Bronchial epithelial cell (primary cell): Measurements from ENCODE around the gene CWF19L2. TPM values are rescaled to one million over a fixed set of nuclear protein-coding genes. Genes with fewer than 3 reads are reported as not detected.

ENCODE experiments used
- DNase-seq: peaks from one replicate; pipeline ENCODE4 v3.0.0-alpha.2; 2010; ENCODE audit warnings: low read depth
- FAIRE-seq: peaks from 2 replicates; lab custom pipeline; 2011; peaks lifted over from hg19 to GRCh38; lab: Jason Lieb, UNC
- H3K27me3 ChIP-seq: 2 replicates; pipeline ENCODE4 v1.5.1; 2011; ENCODE audit warnings: low read length; ENCODE audit not compliant: control insufficient read depth, insufficient read depth
- H3K36me3 ChIP-seq: 2 replicates; pipeline ENCODE4 v1.5.1; 2011; ENCODE audit warnings: low read length; ENCODE audit not compliant: control insufficient read depth, insufficient read depth
- H3K4me3 ChIP-seq: 2 replicates; pipeline ENCODE4 v1.5.1; 2011; ENCODE audit warnings: mild to moderate bottlenecking, low read depth, low read length, control low read depth
- total RNA-seq: library from RNA; depleted of rRNA; stranded (reverse); fragments of >200 nt; gene quantifications from 2 replicates; pipeline ENCODE4 v1.2.1, GENCODE V29; 2014
- TF ChIP-seq, protein P1 (sequence below): IDR thresholded peaks from 2 replicates; pipeline ENCODE4 v1.5.1; 2011; ENCODE audit warnings: mild to moderate bottlenecking, moderate library complexity, low read length, control low read depth, inconsistent platforms; ENCODE audit not compliant: insufficient read depth, severe bottlenecking

CWF19L2 gene
- total RNA-seq, 1 donor from 2014 or later = 13.2 TPM

DNA sequence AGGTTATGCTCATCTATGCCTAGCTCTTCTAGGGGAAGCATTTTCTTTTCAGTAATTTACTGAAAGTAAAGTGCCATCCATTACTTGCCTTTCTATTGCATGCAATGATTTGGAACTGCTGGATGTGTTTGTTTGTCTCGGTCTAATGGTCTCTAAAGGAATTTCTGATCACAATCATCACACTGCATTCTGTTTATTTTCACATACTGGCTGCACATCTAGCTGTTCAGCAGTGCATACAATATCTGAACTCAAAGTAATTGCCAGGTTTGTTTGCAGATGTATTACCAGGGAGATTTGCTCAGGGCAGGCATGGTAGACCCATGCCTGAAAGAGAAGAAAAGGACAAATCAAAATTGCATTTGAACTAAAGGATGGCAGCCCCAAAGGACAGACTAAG is 36.4 kb upstream of the CWF19L2 start:
- DNase-seq (no peak), FAIRE-seq (no peak)
- TF ChIP-seq, protein P1, sequence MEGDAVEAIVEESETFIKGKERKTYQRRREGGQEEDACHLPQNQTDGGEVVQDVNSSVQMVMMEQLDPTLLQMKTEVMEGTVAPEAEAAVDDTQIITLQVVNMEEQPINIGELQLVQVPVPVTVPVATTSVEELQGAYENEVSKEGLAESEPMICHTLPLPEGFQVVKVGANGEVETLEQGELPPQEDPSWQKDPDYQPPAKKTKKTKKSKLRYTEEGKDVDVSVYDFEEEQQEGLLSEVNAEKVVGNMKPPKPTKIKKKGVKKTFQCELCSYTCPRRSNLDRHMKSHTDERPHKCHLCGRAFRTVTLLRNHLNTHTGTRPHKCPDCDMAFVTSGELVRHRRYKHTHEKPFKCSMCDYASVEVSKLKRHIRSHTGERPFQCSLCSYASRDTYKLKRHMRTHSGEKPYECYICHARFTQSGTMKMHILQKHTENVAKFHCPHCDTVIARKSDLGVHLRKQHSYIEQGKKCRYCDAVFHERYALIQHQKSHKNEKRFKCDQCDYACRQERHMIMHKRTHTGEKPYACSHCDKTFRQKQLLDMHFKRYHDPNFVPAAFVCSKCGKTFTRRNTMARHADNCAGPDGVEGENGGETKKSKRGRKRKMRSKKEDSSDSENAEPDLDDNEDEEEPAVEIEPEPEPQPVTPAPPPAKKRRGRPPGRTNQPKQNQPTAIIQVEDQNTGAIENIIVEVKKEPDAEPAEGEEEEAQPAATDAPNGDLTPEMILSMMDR = no peak
- no peaks in the 10 kb centered on the region for H3K27me3 ChIP-seq
- H3K4me3 ChIP-seq = no peak overlapping the region
- H3K36me3 ChIP-seq = no peaks in the 10 kb centered on the region

DNA sequence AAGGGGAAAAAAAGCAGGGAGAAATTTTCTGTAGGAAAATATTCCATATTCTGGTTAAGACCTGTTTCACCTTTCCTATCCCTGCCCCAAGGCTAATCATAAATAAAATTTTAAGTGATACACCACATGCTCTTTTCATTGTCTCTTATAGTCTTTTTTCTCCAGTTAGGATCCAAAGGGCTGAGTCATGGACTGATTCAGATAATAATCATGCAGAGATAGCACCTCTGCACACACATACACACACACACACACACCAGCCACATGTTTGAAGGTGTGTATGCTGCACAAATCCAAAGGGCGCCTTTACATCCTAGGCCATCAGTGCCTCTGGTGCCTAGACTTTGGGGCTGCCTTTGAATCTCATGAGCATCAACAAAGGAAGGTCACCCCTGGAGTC is 35.5 kb upstream of the CWF19L2 start:
- Histone ChIP-seq H3K36me3 (no peaks in the 10 kb centered on the region), H3K4me3 (no peak overlapping the region), H3K27me3 (no peaks in the 10 kb centered on the region)
- no peak for FAIRE-seq
- TF ChIP-seq, protein P1 = no peak
- peak; percentile 91 for DNase-seq

DNA sequence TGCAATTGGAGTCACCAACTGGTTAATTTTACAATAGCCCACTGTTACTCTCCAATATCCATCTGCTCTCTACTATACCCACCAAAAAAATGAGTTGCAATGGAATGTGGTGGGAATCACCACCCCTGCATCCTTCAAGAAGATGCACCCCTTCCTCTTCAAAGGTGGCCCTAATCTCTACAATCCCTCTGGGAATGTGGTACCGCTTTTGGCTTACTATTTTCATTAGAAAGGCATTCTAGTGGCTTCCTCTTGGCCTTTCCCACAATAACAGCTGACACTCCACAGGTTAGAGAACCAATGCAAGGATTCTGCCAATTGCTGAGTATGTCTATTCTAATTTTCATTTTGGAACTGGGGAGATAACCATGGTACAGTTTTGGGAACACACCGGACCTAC is 33.2 kb upstream of the CWF19L2 start:
- no peak for FAIRE-seq

DNA sequence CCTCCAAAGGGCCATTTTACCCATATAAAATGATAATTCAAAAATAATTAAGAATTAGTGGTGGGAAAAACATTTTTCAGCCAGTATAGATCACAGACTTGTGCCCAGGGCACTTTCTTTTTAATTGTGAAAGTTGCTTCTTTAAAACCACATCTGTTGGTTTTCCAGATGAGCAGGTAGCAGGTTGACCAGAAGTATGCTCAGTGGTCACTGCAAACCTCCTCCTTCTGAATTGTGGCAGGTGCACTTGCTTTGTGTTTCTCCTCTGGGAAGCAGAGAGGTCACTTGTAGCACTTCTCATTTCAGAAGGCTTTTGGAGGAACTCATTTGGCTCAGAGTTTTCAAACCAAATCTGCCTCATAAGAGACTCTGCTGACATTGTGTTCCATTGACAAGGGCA is 24.6 kb upstream of the CWF19L2 start:
- DNase-seq (no peak), FAIRE-seq (no peak)
- TF ChIP-seq, protein P1 = no peak
- H3K27me3 ChIP-seq = no peaks in the 10 kb centered on the region
- no peaks in the 10 kb centered on the region for H3K36me3 ChIP-seq
- H3K4me3 ChIP-seq = no peak overlapping the region

More for the DNA sequence above, 33.2 kb upstream of the CWF19L2 start:
- Histone ChIP-seq H3K36me3 (no peaks in the 10 kb centered on the region), H3K27me3 (no peaks in the 10 kb centered on the region), H3K4me3 (no peak overlapping the region)
- no peak for DNase-seq
- TF ChIP-seq, protein P1 = no peak

DNA sequence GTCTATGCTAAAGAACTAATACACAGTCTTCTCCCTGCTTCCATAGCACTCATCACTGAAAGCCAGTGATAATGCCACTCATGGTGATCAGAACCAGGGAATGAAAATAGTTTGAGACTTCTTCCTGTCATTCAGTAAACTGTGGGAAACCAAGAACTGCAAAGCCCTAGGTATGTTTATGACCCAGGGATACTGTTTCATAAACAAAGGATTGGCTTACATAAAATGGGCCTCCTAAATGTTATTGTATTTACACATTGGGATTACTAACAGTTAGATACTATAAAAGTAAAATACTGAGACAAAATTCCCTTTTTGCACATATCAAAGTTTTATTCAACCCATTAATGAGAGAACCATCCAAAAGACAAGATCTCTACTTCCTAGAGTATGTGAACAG is 21.3 kb upstream of the CWF19L2 start:
- Histone ChIP-seq H3K36me3 (no peaks in the 10 kb centered on the region), H3K4me3 (no peak overlapping the region), H3K27me3 (no peaks in the 10 kb centered on the region)
- DNase-seq (no peak), FAIRE-seq (no peak)
- TF ChIP-seq, protein P1 = no peak

DNA sequence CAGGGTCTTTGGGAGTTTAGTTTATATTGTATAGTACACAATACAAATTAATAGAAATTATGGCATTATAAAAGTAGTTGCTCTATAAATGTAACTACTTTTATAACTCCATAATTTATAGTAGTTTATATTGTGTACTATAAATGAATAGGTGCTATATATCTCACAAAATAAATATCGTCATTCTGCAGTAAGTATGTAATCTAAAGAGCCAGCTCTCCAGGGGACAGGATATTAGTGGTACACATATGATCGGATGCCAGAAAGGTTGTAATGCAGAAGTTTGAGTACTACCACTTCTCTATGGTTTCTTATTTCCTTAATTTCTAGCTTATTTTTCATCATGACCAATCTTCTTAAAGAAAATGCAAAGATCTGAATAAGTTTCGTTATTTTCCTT is 20.2 kb upstream of the CWF19L2 start:
- no peak for FAIRE-seq
- DNase-seq = no peak
- H3K4me3 ChIP-seq = no peak overlapping the region
- H3K27me3 ChIP-seq = no peaks in the 10 kb centered on the region
- H3K36me3 ChIP-seq = no peaks in the 10 kb centered on the region
- TF ChIP-seq, protein P1 = no peak
